GM19351 (cell line): ENCODE measurements around the gene PPM1E.
"Not testable (repeated sequence)": the region's sequence is repeated elsewhere in the genome, so short reads cannot be mapped to it uniquely, and the experiment has no call there.

ENCODE experiments used
- ATAC-seq: cut with Tn5 transposase; IDR thresholded peaks from one replicate; pipeline ENCODE4 v1.9.1; 2021; ENCODE audit warnings: mild to moderate bottlenecking, moderate library complexity; ENCODE audit not compliant: unreplicated experiment

Gene PPM1E

DNA sequence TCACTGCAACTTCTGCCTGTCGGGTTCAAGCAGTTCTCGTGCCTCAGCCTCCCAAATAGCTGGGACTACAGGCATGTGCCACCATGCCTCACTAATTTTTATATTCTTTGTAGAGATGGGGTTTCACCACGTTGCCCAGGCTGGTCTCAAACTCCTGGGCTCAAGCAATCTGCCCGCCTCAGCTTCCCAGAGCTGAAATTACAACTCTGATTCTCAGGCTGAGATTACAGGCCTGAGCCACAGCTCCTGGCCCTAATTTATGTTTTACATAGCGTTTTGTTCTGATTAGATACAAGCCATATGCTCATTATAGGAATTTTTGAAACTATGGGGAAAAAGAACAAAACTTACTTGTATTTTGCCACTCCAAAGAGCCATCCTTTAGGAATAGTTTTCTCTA, 22.8 kb downstream of the PPM1E start:
- not testable (repeated sequence) for ATAC-seq

- no peak for ATAC-seq
Measured at GRCh38 chr17:58779446-58779845, 23.8 kb downstream of the PPM1E start.

DNA sequence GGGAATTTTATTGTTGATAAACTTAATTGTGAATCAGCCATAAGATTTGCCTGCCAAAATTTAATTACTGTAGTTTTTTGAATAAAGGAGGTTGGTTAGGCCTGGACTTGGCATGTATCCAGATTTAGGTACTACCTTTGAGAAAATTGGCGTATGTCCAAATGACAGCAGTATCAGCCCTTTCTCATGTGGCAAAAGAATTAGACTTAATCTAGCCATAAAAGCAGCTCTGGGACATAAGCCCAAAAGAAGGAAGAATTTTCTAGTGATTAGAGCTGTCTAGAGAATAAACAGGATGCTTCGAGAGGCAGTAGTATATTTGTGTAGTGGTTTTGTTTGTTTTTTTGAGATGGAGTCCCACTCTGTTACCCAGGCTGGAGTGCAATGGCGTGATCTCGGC, 27.7 kb downstream of the PPM1E start:
- no peak for ATAC-seq

DNA sequence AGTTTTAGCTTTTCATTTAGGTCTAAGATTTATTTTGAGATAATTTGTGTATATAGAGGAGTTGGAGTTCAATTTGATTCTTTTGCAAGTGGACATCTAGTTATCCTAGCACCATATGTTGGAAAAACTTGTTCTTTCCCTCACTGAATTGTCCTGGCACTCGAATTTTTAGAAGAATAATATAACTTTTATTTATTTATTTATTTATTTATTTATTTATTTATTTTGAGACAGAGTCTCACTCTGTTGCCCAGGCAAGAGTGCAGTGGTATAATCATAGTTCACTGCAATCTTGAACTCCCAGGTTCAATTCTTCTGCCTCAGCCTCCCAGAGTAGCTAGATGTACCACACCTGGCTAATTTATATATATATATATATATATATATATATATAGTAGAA, 29.4 kb downstream of the PPM1E start:
- no peak for ATAC-seq

DNA sequence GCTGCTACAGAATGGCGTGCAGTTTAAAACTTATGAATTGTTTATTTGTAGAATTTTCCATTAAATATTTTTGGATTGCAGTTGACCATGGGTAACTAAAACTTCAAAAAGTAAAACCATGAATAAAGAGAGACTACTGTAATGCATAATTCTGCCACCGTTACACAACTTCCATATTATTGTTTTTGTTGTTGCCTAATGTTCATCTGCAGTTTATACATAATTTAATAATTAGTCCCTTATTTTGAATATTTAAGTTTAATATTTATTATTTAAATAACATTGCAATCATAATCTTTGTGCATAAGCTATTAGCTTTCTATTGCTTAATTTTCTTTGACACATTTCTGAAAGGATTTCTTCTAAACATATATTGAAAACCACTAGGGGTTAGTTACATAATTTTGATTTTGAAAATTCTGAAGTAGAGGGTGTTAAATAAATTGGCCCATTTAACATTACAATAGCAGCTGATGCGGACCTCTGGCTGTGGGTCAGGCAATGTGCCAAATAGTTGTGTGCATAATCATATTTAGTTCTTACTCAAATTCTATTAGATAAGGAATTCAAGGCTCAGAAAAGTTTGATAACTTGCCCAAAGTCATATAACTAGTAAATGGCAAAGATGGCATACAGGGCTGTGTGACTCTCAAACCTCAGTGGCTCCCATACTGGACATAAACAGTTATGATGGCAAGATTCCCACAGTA, 31.1 kb downstream of the PPM1E start:
- ATAC-seq: no peak

DNA sequence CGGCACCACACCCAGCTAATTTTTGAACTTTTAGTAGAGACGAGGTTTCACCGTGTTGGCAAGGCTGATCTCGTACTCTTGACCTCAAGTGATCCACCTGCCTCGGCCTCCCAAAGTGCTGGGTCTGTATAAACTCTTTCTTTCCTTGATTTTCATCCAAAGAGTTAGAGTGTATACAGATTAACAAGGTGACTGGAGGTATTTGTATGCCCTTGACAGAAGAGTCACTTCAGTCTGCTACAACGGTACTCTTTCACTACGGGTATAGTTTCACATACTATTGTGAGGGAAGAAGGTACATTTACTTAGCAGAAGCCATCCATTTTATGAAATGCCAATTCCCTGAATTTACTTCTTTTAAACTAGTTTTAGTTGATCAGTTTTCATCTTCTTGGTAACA, 32.5 kb downstream of the PPM1E start:
- no peak for ATAC-seq

GRCh38 chr17:58789160-58789559, 33.5 kb downstream of the PPM1E start:
- no peak for ATAC-seq

GRCh38 chr17:58789831-58790230, 34.2 kb downstream of the PPM1E start:
- ATAC-seq: no peak

GRCh38 chr17:58794508-58794907, 38.9 kb downstream of the PPM1E start:
- not testable (repeated sequence) for ATAC-seq

- ATAC-seq: no peak
Measured at GRCh38 chr17:58802188-58802587, 46.5 kb downstream of the PPM1E start.

DNA sequence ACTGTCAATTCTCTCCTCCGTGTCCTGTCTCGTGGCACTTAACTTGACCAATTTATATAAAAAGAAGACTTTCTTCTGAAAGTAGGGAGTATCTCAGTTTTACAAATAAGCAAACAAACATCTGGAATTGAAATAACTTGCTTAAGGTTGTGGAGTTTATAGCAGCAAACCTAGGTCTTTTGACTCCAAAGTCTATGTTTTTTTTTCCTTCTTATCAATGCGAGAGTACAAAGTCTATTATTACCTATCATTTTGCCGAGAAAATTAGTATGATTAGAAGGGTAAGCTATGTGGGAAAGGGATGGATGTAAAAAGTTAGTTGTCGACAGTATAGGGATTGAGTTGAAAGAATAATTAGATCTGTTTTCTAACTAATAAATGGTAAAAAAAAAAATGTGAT, 50.4 kb downstream of the PPM1E start:
- ATAC-seq: no peak

DNA sequence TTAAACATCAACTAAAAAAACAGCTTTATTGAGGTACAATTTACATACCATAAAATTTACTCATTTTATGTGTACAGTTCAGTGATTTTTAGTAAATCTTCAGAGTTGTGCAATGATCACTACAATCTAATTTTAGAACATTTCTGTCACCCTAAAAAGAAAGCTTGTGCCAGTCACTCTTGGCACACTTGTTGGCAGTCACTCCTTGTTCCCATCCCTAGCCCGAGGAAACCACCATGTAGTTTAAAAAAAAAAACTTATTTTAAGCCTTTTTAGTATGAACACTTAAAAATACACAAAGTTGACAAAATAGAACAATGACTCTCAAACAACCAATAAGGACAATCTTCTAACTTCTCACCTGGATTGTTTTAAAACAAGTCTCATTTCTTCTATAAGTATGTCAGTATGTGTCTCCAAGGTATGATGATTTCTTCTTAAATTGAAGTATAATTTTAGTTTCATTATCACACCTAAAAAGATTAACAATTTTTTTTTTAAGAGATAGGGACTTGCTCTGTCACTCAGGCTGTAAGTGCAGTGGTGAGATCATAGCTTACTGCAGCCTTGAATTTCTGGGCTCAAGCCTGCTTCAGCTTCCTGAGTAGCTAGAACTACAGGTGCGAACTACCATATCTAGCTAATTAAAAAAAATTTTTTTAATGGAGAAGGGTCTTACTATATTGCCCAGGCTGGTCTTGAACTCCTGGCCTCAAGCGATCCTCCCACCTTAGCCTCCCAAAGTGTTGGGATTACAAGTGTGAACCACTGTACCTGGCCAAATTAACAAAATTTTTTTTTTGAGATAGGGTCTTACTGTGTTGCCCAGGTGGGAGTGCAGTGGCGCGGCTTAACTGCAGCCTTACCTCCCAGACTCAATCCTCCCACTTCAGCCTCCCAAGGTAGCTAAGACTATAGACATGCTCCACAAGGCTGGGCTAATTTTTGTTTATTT, 53.2 kb downstream of the PPM1E start:
- ATAC-seq: no peak

DNA sequence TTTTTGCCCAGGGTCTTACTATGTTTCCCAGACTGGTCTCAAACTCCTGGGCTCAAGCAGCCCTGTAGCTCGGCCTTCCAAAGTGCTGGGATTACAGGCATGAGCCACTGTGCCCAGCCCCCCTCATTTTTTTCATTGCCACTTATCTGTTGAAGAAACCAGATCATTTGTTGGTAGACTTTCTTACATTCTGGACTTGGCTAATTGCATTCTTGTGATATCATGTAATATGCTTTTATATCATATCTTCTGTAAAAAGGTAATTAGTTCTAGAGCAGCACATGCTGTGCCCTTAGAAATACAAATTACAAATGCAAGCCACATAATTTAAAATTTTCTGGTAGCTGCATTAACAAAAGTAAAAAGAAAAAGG, 53.9 kb downstream of the PPM1E start:
- no peak for ATAC-seq

GRCh38 chr17:58811290-58811689, 55.6 kb downstream of the PPM1E start:
- no peak for ATAC-seq

- no peak for ATAC-seq
Measured at GRCh38 chr17:58813712-58814111, 58.1 kb downstream of the PPM1E start.

GRCh38 chr17:58818654-58819053, 63.0 kb downstream of the PPM1E start:
- no peak for ATAC-seq

DNA sequence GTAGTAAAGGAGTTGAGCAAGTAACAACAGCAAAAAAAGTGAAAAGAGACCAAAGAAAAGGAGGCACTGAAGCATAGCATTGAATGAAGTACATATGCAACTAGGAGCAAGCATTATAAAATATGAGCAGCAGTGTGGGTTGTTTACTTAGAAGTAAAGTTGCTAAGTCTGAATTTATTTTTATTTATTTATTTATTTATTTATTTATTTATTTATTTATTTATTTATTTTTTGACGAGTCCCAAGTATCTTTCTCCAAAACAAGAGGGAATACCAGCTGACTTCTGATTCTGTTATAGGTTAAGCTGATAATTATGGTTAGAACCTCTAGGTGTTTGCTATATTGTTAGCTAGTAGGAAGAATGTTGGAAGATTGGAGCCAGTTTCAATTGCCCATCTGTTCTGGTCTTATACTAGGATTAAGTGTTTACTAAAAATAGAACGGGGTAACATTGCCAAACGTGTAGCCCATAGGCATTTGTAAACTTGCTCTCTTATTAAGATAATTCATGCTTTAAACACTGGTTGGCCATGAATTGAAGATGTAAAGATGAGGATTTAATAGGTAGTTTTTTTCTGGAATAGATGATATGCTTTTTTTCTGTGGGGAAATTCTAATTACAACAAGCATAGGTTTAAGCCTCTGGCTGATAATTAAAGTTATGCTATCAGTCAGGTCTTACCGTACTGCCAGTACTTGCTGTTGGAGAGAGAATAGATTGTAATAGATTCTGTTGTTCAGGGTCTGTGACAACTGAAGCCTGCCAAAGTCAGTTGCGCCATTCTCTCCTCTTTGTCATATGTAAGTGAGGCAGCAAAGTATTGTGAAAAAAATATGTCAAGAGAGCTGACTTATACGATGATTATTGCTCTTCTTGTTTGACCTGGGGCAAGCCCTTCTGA, 66.7 kb downstream of the PPM1E start:
- ATAC-seq: no peak

DNA sequence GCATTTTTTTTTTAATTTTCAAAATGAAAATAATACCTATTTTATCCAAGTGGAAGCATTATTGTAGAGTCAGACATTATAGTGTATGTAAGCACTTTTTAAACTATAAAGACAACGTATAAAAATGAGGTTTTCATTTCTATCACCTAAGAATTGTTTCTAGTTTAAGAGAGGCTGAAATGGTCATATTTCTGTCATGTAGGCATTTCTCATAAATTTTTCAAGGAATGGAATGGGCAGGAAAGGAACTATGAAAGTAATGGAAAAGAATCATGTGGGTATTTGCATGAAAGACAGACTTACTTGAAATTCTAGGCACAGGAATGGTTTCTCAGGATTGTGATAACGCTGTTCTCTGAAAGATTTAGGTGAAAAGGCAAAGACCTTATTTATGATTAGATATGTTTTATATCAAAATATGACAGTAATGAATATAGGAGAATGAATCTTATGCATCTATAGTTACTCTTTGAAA, 67.4 kb downstream of the PPM1E start:
- no peak for ATAC-seq

DNA sequence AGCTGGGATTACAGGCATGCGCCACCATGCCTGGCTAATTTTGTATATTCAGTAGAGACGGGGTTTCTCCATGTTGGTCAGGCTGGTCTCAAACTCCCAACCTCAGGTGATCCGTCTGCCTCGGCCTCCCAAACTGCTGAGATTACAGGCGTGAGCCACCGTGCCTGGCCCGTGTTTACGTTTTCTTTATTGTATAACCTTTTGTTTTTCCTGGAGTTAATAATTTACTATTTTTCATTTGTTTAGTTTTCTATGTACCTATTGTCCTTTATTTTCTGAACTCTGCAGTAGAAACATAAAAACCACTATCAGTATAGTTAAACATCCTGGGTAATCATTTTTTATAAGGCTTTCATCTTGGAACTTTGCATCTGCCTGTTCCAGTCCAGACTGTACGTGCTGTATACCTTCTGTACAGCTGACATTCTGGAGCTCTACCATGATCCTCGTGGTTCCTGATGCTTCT, 73.6 kb downstream of the PPM1E start:
- no peak for ATAC-seq

- ATAC-seq: no peak
Measured at GRCh38 chr17:58831780-58832179, 76.1 kb downstream of the PPM1E start.

- ATAC-seq: no peak
Measured at GRCh38 chr17:58832514-58832913, 76.9 kb downstream of the PPM1E start.
